Right lobe of liver (tissue), 6 donors: ENCODE results near the gene KDSR. TPM values are rescaled to one million over a fixed set of nuclear protein-coding genes. Genes with fewer than 3 reads are reported as not detected.

Experiments used
- ATAC-seq, 4 donors: fragments of 200-7000 bp; cut with Tn5 transposase; one replicate each; pipeline ENCODE4 v1.9.1; 2020; ENCODE audit warnings: mild to moderate bottlenecking in 4 of 4, moderate library complexity in 4 of 4
- DNase-seq, 3 donors: peaks; one replicate each; pipeline ENCODE4 v3.0.0-alpha.2; 2020
- H3K27ac ChIP-seq, 3 donors: fragments of 200-600 bp; one replicate each; pipeline ENCODE4 v1.8.0; 2022
- H3K27me3 ChIP-seq, 2 donors: fragments of 200-600 bp; one replicate each; pipeline ENCODE4 v1.8.0; 2022
- H3K36me3 ChIP-seq, 4 donors: fragments of 200-600 bp; sonication (generic) in 1 of 4; one replicate each; pipeline versions ENCODE4 v1.5.1 to v1.8.0; 2017 to 2022; ENCODE audit warnings: control low read depth in 1 of 4
- H3K4me1 ChIP-seq, 4 donors: fragments of 200-600 bp; sonication (generic) in 1 of 4; one replicate each; pipeline versions ENCODE4 v1.5.1 to v1.8.0; 2017 to 2022; ENCODE audit warnings: control low read depth in 1 of 4
- H3K4me3 ChIP-seq, 3 donors: fragments of 200-600 bp; one replicate each; pipeline ENCODE4 v1.8.0; 2022
- H3K9me3 ChIP-seq, 4 donors: fragments of 200-600 bp; sonication (generic) in 1 of 4; one replicate each; pipeline versions ENCODE4 v1.5.1 to v1.8.0; 2017 to 2022; ENCODE audit warnings: control low read depth in 1 of 4
- POLR2A ChIP-seq: fragments of 450-650 bp; IDR thresholded peaks from one replicate; pipeline ENCODE4 v1.6.1; 2017; ENCODE audit warnings: antibody characterized with exemption, mild to moderate bottlenecking
- WGBS: methylation state at CpG from one replicate; pipeline ENCODE4 v1.1.6; 2018; ENCODE audit warnings: low coverage, low lambda C conversion rate; ENCODE audit not compliant: insufficient coverage; ENCODE audit errors: missing lambda C conversion rate; 5-methylcytosine and 5-hydroxymethylcytosine counted together
- intact Hi-C, 2 donors: fragments of 100-400 bp; cut with DNase I; formaldehyde crosslinking; loops; one replicate each; pipeline versions ENCODE4 v1.11.2 to v1.14.1; 2022
- total RNA-seq, 6 experiments: library from RNA; depleted of rRNA in 2 of 6; stranded (reverse); fragments of >200 nt in 2 of 6; fragmentation: NEBNext Ultra II Directional in 3 of 6; extraction: Animal tissue kit (Norgen Biotek cat#: 25700) in 3 of 6; gene quantifications; one replicate each; pipeline versions ENCODE4 v1.1.0 to v1.2.4, GENCODE V29; 2016 to 2023
- TF ChIP-seq, protein P1 (sequence below), 4 donors: fragments of 200-600 bp in 3 of 4; fragments of 450-650 bp in 1 of 4; IDR thresholded peaks; one replicate each; pipeline versions ENCODE4 v1.5.1 to v1.8.0; 2016 to 2022; ENCODE audit warnings: antibody characterized with exemption in 4 of 4, mild to moderate bottlenecking in 2 of 4
- donor health status: DM: no; HTN: yes; CAD: no.
- donor health status: DM: no; HTN: no; CAD: no.
- donor health status: DM: no; HTN: no; CAD: no.
- donor health status: DM: no; HTN: yes; CAD: no.
- donor health status: DM: no; HTN: yes; CAD: no.

KDSR gene
- total RNA-seq, 6 experiments from 2014 or later = 32.3 to 67.1 (median 56.1) TPM

DNA sequence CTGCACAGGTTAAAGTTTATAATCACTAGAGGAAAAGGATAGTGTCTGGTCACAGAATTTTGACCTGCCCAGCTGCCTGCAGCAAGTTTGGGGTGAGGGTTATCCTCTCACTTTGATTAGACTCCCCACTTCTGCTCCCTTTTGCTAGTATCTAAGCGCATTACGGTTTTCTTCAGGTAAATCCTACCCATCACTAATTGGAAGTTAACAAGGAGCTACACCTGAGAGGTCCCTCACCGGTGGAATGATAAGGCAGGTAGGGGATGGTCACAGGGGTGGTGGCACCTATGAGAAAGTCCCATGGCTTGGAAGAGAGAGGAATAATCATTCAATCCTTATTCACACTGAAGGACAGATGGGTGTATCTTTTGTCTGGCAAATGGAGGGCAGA, 55.0 kb downstream of the KDSR start:
- Histone ChIP-seq H3K4me3 (no peak overlapping the region), H3K27ac (no peak overlapping the region), H3K4me1 (no peaks in the 10 kb centered on the region), H3K27me3 (no peaks in the 10 kb centered on the region), H3K36me3 (no peaks in the 10 kb centered on the region), H3K9me3 (no peaks in the 10 kb centered on the region)
- intact Hi-C loops = no loop called here
- TF ChIP-seq POLR2A = no peak
- TF ChIP-seq, protein P1, sequence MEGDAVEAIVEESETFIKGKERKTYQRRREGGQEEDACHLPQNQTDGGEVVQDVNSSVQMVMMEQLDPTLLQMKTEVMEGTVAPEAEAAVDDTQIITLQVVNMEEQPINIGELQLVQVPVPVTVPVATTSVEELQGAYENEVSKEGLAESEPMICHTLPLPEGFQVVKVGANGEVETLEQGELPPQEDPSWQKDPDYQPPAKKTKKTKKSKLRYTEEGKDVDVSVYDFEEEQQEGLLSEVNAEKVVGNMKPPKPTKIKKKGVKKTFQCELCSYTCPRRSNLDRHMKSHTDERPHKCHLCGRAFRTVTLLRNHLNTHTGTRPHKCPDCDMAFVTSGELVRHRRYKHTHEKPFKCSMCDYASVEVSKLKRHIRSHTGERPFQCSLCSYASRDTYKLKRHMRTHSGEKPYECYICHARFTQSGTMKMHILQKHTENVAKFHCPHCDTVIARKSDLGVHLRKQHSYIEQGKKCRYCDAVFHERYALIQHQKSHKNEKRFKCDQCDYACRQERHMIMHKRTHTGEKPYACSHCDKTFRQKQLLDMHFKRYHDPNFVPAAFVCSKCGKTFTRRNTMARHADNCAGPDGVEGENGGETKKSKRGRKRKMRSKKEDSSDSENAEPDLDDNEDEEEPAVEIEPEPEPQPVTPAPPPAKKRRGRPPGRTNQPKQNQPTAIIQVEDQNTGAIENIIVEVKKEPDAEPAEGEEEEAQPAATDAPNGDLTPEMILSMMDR (IDR thresholded peaks at IDR 0.05) = no peak
- no peak for DNase-seq
- no peak for ATAC-seq
- WGBS = 97% methylated on average over 3 of the region's 3 CpGs

DNA sequence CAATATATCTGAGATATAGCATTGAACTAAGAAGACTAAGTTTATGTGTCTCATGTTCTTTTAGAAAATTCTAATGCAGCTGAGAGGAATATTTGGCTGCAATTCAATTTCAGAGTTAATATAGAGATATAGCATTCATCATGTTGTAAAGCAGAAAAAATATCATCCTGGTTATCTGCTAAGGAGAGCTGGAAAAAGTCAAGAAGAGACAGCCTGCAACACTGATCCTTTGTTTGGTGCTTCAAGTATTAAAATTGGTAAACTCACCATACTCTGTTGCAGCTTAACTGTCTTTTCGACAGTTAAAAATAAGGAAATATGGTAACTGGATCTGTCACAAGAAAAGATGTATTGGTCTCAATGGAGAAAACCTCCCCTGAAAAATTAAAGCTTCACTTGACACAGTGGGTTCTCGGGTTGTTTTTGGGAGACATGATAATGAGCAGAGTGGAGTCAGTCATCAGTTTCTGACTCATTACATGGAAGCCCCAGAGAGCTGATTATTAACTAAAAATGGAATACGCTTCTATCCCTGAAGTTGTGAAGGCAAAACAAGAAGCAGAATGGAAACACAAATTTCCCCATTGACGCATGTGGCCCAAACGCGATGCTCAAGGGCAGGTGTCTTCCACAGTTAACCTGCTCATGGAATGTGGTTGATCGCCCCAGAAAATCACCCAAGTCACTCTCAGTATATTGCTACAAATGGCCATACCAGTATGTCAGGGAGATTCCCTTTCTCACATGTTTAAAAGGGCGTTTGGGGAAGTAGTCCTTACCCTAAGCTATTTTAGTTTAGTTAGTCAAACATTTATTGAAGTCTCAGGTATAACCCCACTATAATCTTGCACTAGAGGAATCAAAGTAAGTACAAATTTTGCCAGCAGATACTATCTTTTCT, 55.6 kb downstream of the KDSR start:
- Histone ChIP-seq H3K27ac (no peak overlapping the region), H3K36me3 (no peaks in the 10 kb centered on the region), H3K27me3 (no peaks in the 10 kb centered on the region), H3K4me3 (no peak overlapping the region), H3K4me1 (no peaks in the 10 kb centered on the region), H3K9me3 (no peaks in the 10 kb centered on the region)
- no peak for ATAC-seq
- TF ChIP-seq, protein P1 (IDR thresholded peaks at IDR 0.05) = no peak
- TF ChIP-seq POLR2A = no peak
- 63% methylated on average over 8 of the region's 8 CpGs for WGBS
- no peak for DNase-seq
- intact Hi-C loops = no loop called here

DNA sequence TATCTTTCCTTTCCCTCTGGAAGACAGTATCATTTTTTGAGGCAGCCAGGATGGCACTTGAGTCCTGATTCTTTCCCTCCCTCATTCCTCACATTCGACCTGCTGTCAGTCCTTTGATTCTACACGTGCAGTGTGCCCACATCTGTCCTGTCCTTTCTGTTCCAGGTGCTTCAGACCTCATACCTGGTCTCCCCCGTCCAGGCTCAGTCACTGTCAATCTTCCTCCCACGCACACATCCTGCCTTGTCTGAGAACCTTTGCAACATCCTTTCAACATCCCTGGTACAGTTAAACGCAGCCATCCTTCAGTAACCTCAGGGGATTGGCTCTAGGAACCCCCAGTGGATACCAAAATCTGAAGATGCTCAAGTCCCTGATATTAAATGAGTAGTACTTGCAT, 57.6 kb downstream of the KDSR start:
- H3K4me3 ChIP-seq = no peak overlapping the region
- H3K4me1 ChIP-seq = no peaks in the 10 kb centered on the region
- H3K27ac ChIP-seq = no peak overlapping the region
- H3K36me3 ChIP-seq = no peaks in the 10 kb centered on the region
- ATAC-seq (no peak), DNase-seq (no peak)
- 57% methylated on average over 5 of the region's 5 CpGs for WGBS
- H3K27me3 ChIP-seq = no peaks in the 10 kb centered on the region
- TF ChIP-seq POLR2A = no peak
- TF ChIP-seq, protein P1 (IDR thresholded peaks at IDR 0.05) = no peak
- H3K9me3 ChIP-seq = no peaks in the 10 kb centered on the region
- intact Hi-C loops = no loop called here

DNA sequence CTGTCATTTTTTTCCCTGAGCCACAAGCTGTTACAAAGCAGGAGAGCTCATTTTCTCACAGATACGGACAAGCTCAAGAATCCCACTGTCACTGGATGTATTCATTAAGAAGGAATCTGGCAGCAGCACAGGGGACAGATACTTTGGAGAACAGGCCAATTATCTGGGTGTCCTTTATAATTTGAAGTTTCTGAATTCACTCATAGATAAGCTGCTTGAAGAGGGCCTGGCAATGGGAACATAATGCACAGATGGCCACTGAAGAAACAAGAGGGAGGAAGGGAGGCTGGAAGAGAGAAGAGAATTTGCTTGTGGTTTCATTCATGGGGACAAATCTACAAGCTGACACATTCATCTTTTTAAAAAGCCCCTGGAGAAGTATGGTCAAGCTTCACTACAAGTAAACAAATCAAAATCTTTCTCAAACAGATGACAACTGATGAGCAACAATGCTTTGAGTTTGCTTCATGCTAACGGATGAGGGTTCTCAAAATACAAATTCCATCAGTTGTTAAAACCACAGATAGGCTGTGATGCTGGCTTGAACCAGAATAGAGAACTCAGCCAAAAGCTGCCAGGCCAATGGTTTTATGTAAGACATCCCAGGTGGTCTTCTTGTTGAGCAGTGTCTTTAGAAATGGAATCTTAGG, 59.3 kb downstream of the KDSR start:
- intact Hi-C loops = no loop called here
- H3K4me1 ChIP-seq = no peaks in the 10 kb centered on the region
- no peaks in the 10 kb centered on the region for H3K36me3 ChIP-seq
- peak; percentile 22 to 44 (median 38) for ATAC-seq
- no peak for DNase-seq
- H3K27ac ChIP-seq = no peak overlapping the region
- no peaks in the 10 kb centered on the region for H3K27me3 ChIP-seq
- no peaks in the 10 kb centered on the region for H3K9me3 ChIP-seq
- 50% methylated on average over 2 of the region's 2 CpGs for WGBS
- TF ChIP-seq POLR2A = no peak
- TF ChIP-seq, protein P1 (IDR thresholded peaks at IDR 0.05) = no peak
- H3K4me3 ChIP-seq = no peak overlapping the region
